Panc1 (cell line): Measurements from ENCODE around the gene B9D1. TPM values are rescaled to one million over a fixed set of nuclear protein-coding genes. Genes with fewer than 3 reads are reported as not detected.

Experiments
- ATAC-seq: fragments of 200-7000 bp; cut with Tn5 transposase; 2 replicates; pipeline ENCODE4 v1.9.1; 2020; ENCODE audit warnings: mild to moderate bottlenecking, moderate library complexity
- BruUV-seq: library from RNA; stranded (reverse); fragments of 400-500 nt; replicated peaks from 2 replicates; lab custom pipeline; 2021; lab: Mats Ljungman, UMichigan
- CTCF ChIA-PET: fragments of 300-600 bp; sonication (Branson Sonifier 250); formaldehyde crosslinking; loops from one replicate; lab custom pipeline; 2022; ENCODE audit warnings: antibody characterized with exemption; lab: Charles Lee
- POLR2A ChIA-PET: fragments of 300-600 bp; sonication (Branson Sonifier 250); formaldehyde crosslinking; loops from one replicate; lab custom pipeline; 2022; ENCODE audit warnings: antibody characterized with exemption; lab: Charles Lee
- DNase-seq: peaks from one replicate; pipeline ENCODE4 v3.0.0-alpha.2; 2010; ENCODE audit warnings: low read depth, low spot score
- H3K27ac ChIP-seq: 2 replicates; pipeline ENCODE4 v1.5.1; 2011; ENCODE audit warnings: mild to moderate bottlenecking, low read length, inconsistent platforms
- H3K27me3 ChIP-seq: fragments of 200-500 bp; sonication (Bioruptor generic); 2 replicates; pipeline ENCODE4 v1.6.0; 2014; ENCODE audit warnings: low read length, inconsistent platforms; ENCODE audit not compliant: control insufficient read depth, insufficient read depth
- H3K36me3 ChIP-seq: fragments of 200-500 bp; sonication (Bioruptor generic); 2 replicates; pipeline ENCODE4 v1.5.1; 2014; ENCODE audit warnings: inconsistent platforms, mild to moderate bottlenecking, low read length, moderate library complexity; ENCODE audit not compliant: control insufficient read depth, insufficient read depth
- H3K4me1 ChIP-seq: 2 replicates; pipeline ENCODE4 v1.5.1; 2011; ENCODE audit warnings: inconsistent platforms, mild to moderate bottlenecking, low read length, moderate library complexity; ENCODE audit not compliant: control insufficient read depth, insufficient read depth
- H3K4me3 ChIP-seq, 2 experiments: 2 replicates each; pipeline ENCODE4 v1.5.1; 2011 to 2012; ENCODE audit warnings: low read depth in 2 of 2, low read length in 2 of 2, mild to moderate bottlenecking in 2 of 2, inconsistent platforms in 1 of 2, moderate library complexity in 1 of 2
- H3K9me3 ChIP-seq: fragments of 200-500 bp; sonication (Bioruptor generic); 2 replicates; pipeline ENCODE4 v1.5.1; 2014; ENCODE audit warnings: low read depth, mild to moderate bottlenecking, inconsistent platforms, low read length, moderate library complexity; ENCODE audit not compliant: control insufficient read depth, insufficient read depth
- CTCF ChIP-seq: fragments of 450-650 bp; IDR thresholded peaks from 2 replicates; pipeline ENCODE4 v1.5.1; 2017; ENCODE audit warnings: mild to moderate bottlenecking
- POLR2AphosphoS5 ChIP-seq: IDR thresholded peaks from 2 replicates; pipeline ENCODE4 v1.6.1; 2012; ENCODE audit warnings: mild to moderate bottlenecking, low read depth, low read length, moderate library complexity
- REST ChIP-seq, 2 experiments: IDR thresholded peaks; 2 replicates each; pipeline ENCODE4 v1.6.1; 2011 to 2012; ENCODE audit warnings: low read depth in 2 of 2, control low read depth in 1 of 2, low read length in 1 of 2, mild to moderate bottlenecking in 1 of 2, moderate library complexity in 1 of 2; ENCODE audit not compliant: insufficient read depth in 1 of 2
- SIN3A ChIP-seq: IDR thresholded peaks from 2 replicates; pipeline ENCODE4 v1.6.1; 2012; ENCODE audit warnings: low read depth, mild to moderate bottlenecking, low read length, moderate library complexity, borderline replicate concordance; ENCODE audit not compliant: insufficient read depth
- TCF7L2 ChIP-seq: IDR thresholded peaks from 2 replicates; pipeline ENCODE4 v1.6.1; 2011; ENCODE audit warnings: mild to moderate bottlenecking, low read depth, low read length, inconsistent platforms
- in situ Hi-C: cut with HindIII; loops from 2 replicates; pipeline ENCODE4 v1.10.0; 2016; ENCODE audit warnings: low sequenced_read_pairs, low pct_unique_long_range_greater_than_20kb
- intact Hi-C: fragments of 100-400 bp; cut with micrococcal nuclease; formaldehyde crosslinking; loops from one replicate; pipeline ENCODE4 v1.10.0; 2022; ENCODE audit not compliant: unreplicated experiment
- total RNA-seq: library from RNA; stranded (reverse); gene quantifications from one replicate; pipeline ENCODE4 v1.2.1, GENCODE V29; 2021; ENCODE audit not compliant: unreplicated experiment

The B9D1 gene
- total RNA-seq, 1 experiment from 2014 or later, result 19.1 TPM

GRCh38 chr17:19409509-19409908, 47.0 kb upstream of the B9D1 start:
- ChIA-PET CTCF (interaction anchor here (0.8 kb wide), 1 partner anchor 32 kb away, joined by 4 read pairs; no protein-coding TSS in a partner anchor), POLR2A (no interaction called here)
- in situ Hi-C loops, result no loop called here
- no peak overlapping the region for H3K4me3 ChIP-seq
- no peaks in the 10 kb centered on the region for H3K9me3 ChIP-seq
- intact Hi-C loops, result no loop called here
- BruUV-seq, result no TSS peak
- no peak overlapping the region for H3K27ac ChIP-seq
- H3K36me3 ChIP-seq, result no peaks in the 10 kb centered on the region
- DNase-seq (no peak), ATAC-seq (no peak)
- TF ChIP-seq SIN3A (no peak), CTCF (no peak), REST (IDR thresholded peaks at IDR 0.05; ENCODE audit: insufficient read depth in 1 of 2, low read depth in 2 of 2, low read length in 1 of 2) (no peak)
- no peaks in the 10 kb centered on the region for H3K4me1 ChIP-seq
- no peaks in the 10 kb centered on the region for H3K27me3 ChIP-seq

GRCh38 chr17:19409066-19409465, 46.5 kb upstream of the B9D1 start:
- TF ChIP-seq REST (IDR thresholded peaks at IDR 0.05; ENCODE audit: insufficient read depth in 1 of 2, low read depth in 2 of 2, low read length in 1 of 2), result no peak
- TF ChIP-seq TCF7L2, result no peak
- no peak for TF ChIP-seq SIN3A
- TF ChIP-seq CTCF, result no peak
- no peak for TF ChIP-seq POLR2AphosphoS5
- CTCF ChIA-PET, result no interaction called here
- intact Hi-C loops, result no loop called here
- no peaks in the 10 kb centered on the region for H3K36me3 ChIP-seq
- H3K27ac ChIP-seq, result no peak overlapping the region
- H3K27me3 ChIP-seq, result no peaks in the 10 kb centered on the region
- DNase-seq, result no peak
- H3K9me3 ChIP-seq, result no peaks in the 10 kb centered on the region
- no peak overlapping the region for H3K4me3 ChIP-seq
- BruUV-seq, result no TSS peak
- no peaks in the 10 kb centered on the region for H3K4me1 ChIP-seq
- ATAC-seq, result no peak
- POLR2A ChIA-PET, result no interaction called here
- in situ Hi-C loops, result no loop called here
